Calu3 (cell line): Measurements from ENCODE around the gene NEURL1. TPM values are rescaled to one million over a fixed set of nuclear protein-coding genes. Genes with fewer than 3 reads are reported as not detected.

Source experiments
- BruUV-seq: library from RNA; stranded (reverse); fragments of 400-500 nt; replicated peaks from 2 replicates; lab custom pipeline; 2021; lab: Mats Ljungman, UMichigan
- CTCF ChIA-PET: fragments of 300-600 bp; sonication (Branson Sonifier 250); formaldehyde crosslinking; loops from one replicate; lab custom pipeline; 2022; ENCODE audit warnings: antibody characterized with exemption; lab: Charles Lee
- DNase-seq: peaks from one replicate; pipeline ENCODE4 v3.0.0; 2022
- H3K27ac Mint-ChIP-seq: one replicate; pipeline ENCODE4 v1.8.0; 2022; ENCODE audit warnings: mixed read lengths; ENCODE audit not compliant: unreplicated experiment
- H3K27me3 Mint-ChIP-seq: one replicate; pipeline ENCODE4 v1.8.0; 2022; ENCODE audit warnings: mixed read lengths; ENCODE audit not compliant: unreplicated experiment
- H3K36me3 Mint-ChIP-seq: one replicate; pipeline ENCODE4 v1.8.0; 2022; ENCODE audit warnings: mild to moderate bottlenecking, moderate library complexity, mixed read lengths; ENCODE audit not compliant: insufficient read depth, unreplicated experiment
- H3K4me1 Mint-ChIP-seq: one replicate; pipeline ENCODE4 v1.8.0; 2022; ENCODE audit warnings: mild to moderate bottlenecking, low read depth, mixed read lengths; ENCODE audit not compliant: unreplicated experiment
- H3K4me3 Mint-ChIP-seq: one replicate; pipeline ENCODE4 v1.8.0; 2022; ENCODE audit warnings: mild to moderate bottlenecking, low read depth, moderate library complexity, mixed read lengths; ENCODE audit not compliant: unreplicated experiment
- H3K9me3 Mint-ChIP-seq: one replicate; pipeline ENCODE4 v1.8.0; 2022; ENCODE audit warnings: low read depth, mixed read lengths; ENCODE audit not compliant: unreplicated experiment
- CTCF ChIP-seq: fragments of 200-600 bp; IDR thresholded peaks from one replicate; pipeline ENCODE4 v1.8.0; 2022; ENCODE audit warnings: antibody characterized with exemption; ENCODE audit not compliant: unreplicated experiment
- intact Hi-C: fragments of 100-400 bp; cut with micrococcal nuclease; formaldehyde crosslinking; loops from one replicate; pipeline ENCODE4 v1.10.0; 2022; ENCODE audit not compliant: unreplicated experiment
- total RNA-seq: library from RNA; stranded (reverse); gene quantifications from 2 replicates; pipeline ENCODE4 v1.2.3, GENCODE V29; 2022

The NEURL1 gene
- total RNA-seq, 1 experiment from 2014 or later: not detected

GRCh38 chr10:103627111-103627892, 133.8 kb downstream of the NEURL1 start:
- Mint-ChIP-seq H3K27ac (no peak overlapping the region), H3K27me3 (no peaks in the 10 kb centered on the region), H3K4me3 (no peak overlapping the region), H3K9me3 (no peaks in the 10 kb centered on the region), H3K36me3 (peaks cover 7% of the 10 kb centered on the region), H3K4me1 (no peaks in the 10 kb centered on the region)
- DNase-seq: no peak
- no peak for TF ChIP-seq CTCF
- no TSS peak for BruUV-seq
- intact Hi-C loops: no loop called here
- CTCF ChIA-PET: no interaction called here

GRCh38 chr10:103627893-103628292, 134.4 kb downstream of the NEURL1 start:
- CTCF ChIA-PET: no interaction called here
- Mint-ChIP-seq H3K27me3 (no peaks in the 10 kb centered on the region), H3K9me3 (no peaks in the 10 kb centered on the region), H3K36me3 (peaks cover 7% of the 10 kb centered on the region), H3K4me3 (no peak overlapping the region), H3K27ac (no peak overlapping the region), H3K4me1 (no peaks in the 10 kb centered on the region)
- TF ChIP-seq CTCF: no peak
- intact Hi-C loops: no loop called here
- no peak for DNase-seq
- BruUV-seq: no TSS peak

- Mint-ChIP-seq H3K27me3 (no peaks in the 10 kb centered on the region), H3K36me3 (peaks cover 7% of the 10 kb centered on the region), H3K4me1 (no peaks in the 10 kb centered on the region), H3K4me3 (no peak overlapping the region), H3K27ac (no peak overlapping the region), H3K9me3 (no peaks in the 10 kb centered on the region)
- no TSS peak for BruUV-seq
- no peak for DNase-seq
- TF ChIP-seq CTCF: no peak
- CTCF ChIA-PET: no interaction called here
- intact Hi-C loops: no loop called here
These were observed 136.1 kb downstream of the NEURL1 start for GRCh38 chr10:103629581-103629980.

GRCh38 chr10:103630156-103630555, 136.7 kb downstream of the NEURL1 start:
- no peak for TF ChIP-seq CTCF
- BruUV-seq: no TSS peak

More at GRCh38 chr10:103630156-103630555, 136.7 kb downstream of the NEURL1 start:
- H3K36me3 Mint-ChIP-seq: peaks cover 7% of the 10 kb centered on the region
- no peak overlapping the region for H3K4me3 Mint-ChIP-seq
- CTCF ChIA-PET: no interaction called here
- no peak overlapping the region for H3K27ac Mint-ChIP-seq
- no peaks in the 10 kb centered on the region for H3K27me3 Mint-ChIP-seq
- no peaks in the 10 kb centered on the region for H3K9me3 Mint-ChIP-seq
- H3K4me1 Mint-ChIP-seq: no peaks in the 10 kb centered on the region
- DNase-seq: no peak
- intact Hi-C loops: no loop called here
